GM23338 (cell line): Measurements from ENCODE around the gene GRM8. TPM values are rescaled to one million over a fixed set of nuclear protein-coding genes. Genes with fewer than 3 reads are reported as not detected.

ENCODE experiments used
- ATAC-seq: fragments of 200-7000 bp; cut with Tn5 transposase; 3 replicates; pipeline ENCODE4 v1.9.1; 2020
- DNase-seq: peaks from one replicate; pipeline ENCODE4 v3.0.0-alpha.2; 2015; ENCODE audit warnings: low spot score
- H2AFZ ChIP-seq: fragments of 200-600 bp; sonication (generic); 2 replicates; pipeline ENCODE4 v1.8.0; 2016; ENCODE audit warnings: antibody characterized with exemption, mild to moderate bottlenecking, moderate library complexity
- H3F3A ChIP-seq: fragments of 200-600 bp; sonication (generic); replicated peaks from 2 replicates; pipeline ENCODE4 v1.8.0; 2017; ENCODE audit warnings: antibody characterized with exemption, mixed run types, low read depth
- H3K27ac ChIP-seq: fragments of 200-600 bp; sonication (generic); 2 replicates; pipeline ENCODE4 v1.6.1; 2016; ENCODE audit warnings: low read depth
- H3K27me3 ChIP-seq: fragments of 200-600 bp; sonication (generic); 2 replicates; pipeline ENCODE4 v1.8.0; 2016; ENCODE audit warnings: mild to moderate bottlenecking, mixed run types, moderate library complexity; ENCODE audit not compliant: insufficient read depth
- H3K36me3 ChIP-seq: fragments of 200-600 bp; sonication (generic); 2 replicates; pipeline ENCODE4 v1.8.0; 2016; ENCODE audit warnings: mild to moderate bottlenecking; ENCODE audit not compliant: insufficient read depth
- H3K4me1 ChIP-seq: fragments of 200-600 bp; sonication (generic); 2 replicates; pipeline ENCODE4 v1.8.0; 2016; ENCODE audit warnings: mild to moderate bottlenecking, moderate library complexity; ENCODE audit not compliant: insufficient read depth
- H3K4me2 ChIP-seq: fragments of 200-600 bp; sonication (generic); 2 replicates; pipeline ENCODE4 v1.7.1; 2017; ENCODE audit warnings: mixed run types
- H3K4me3 ChIP-seq: fragments of 200-600 bp; sonication (generic); 2 replicates; pipeline ENCODE4 v1.6.1; 2016; ENCODE audit warnings: mixed run types
- H3K79me2 ChIP-seq: fragments of 200-600 bp; sonication (generic); replicated peaks from 2 replicates; pipeline ENCODE4 v1.8.0; 2017; ENCODE audit warnings: mild to moderate bottlenecking; ENCODE audit not compliant: insufficient read depth
- H3K9me2 ChIP-seq: fragments of 200-600 bp; sonication (generic); 2 replicates; pipeline ENCODE4 v1.8.0; 2017; ENCODE audit not compliant: insufficient read depth
- H4K20me1 ChIP-seq: fragments of 200-600 bp; sonication (generic); replicated peaks from 2 replicates; pipeline ENCODE4 v1.8.0; 2017; ENCODE audit warnings: mild to moderate bottlenecking; ENCODE audit not compliant: insufficient read depth
- H3K27ac Mint-ChIP-seq: 2 replicates; pipeline ENCODE4 v1.8.0; 2020; ENCODE audit warnings: inconsistent platforms, mild to moderate bottlenecking, moderate library complexity, mixed read lengths
- H3K27me3 Mint-ChIP-seq: 3 replicates; pipeline ENCODE4 v1.8.0; 2022; ENCODE audit warnings: low read depth, mild to moderate bottlenecking, moderate library complexity, mixed read lengths, inconsistent platforms; ENCODE audit not compliant: insufficient read depth, poor library complexity
- H3K36me3 Mint-ChIP-seq: 3 replicates; pipeline ENCODE4 v1.8.0; 2021; ENCODE audit warnings: low read depth, mild to moderate bottlenecking, inconsistent platforms, moderate library complexity, mixed read lengths
- H3K4me1 Mint-ChIP-seq: 3 replicates; pipeline ENCODE4 v1.8.0; 2020; ENCODE audit warnings: mild to moderate bottlenecking, inconsistent platforms, mixed read lengths
- H3K4me3 Mint-ChIP-seq: 3 replicates; pipeline ENCODE4 v1.8.0; 2021; ENCODE audit warnings: moderate library complexity, mild to moderate bottlenecking, inconsistent platforms, mixed read lengths
- H3K9me3 Mint-ChIP-seq: 3 replicates; pipeline ENCODE4 v1.8.0; 2020; ENCODE audit warnings: moderate library complexity, mild to moderate bottlenecking, inconsistent platforms, mixed read lengths
- CREB1 ChIP-seq: fragments of 250-450 bp; sonication (Bioruptor Pico); IDR thresholded peaks from 2 replicates; pipeline ENCODE4 v1.5.0; 2020; ENCODE audit warnings: low read depth, mild to moderate bottlenecking, moderate library complexity
- CTCF ChIP-seq, 2 experiments: fragments of 200-600 bp in 1 of 2; sonication (generic) in 1 of 2; conservative IDR thresholded peaks; 2 replicates each; pipeline versions ENCODE4 v1.5.1 to v1.6.1; 2016 to 2017; ENCODE audit warnings: antibody characterized with exemption in 2 of 2, low read depth in 2 of 2, mild to moderate bottlenecking in 2 of 2, moderate library complexity in 1 of 2
- ETS1 ChIP-seq: IDR thresholded peaks from 2 replicates; pipeline ENCODE4 v1.6.1; 2016; ENCODE audit warnings: antibody characterized with exemption
- EZH2 ChIP-seq: fragments of 200-600 bp; sonication (generic); IDR thresholded peaks from one replicate; pipeline ENCODE4 v1.8.0; 2017; ENCODE audit warnings: antibody characterized with exemption, mild to moderate bottlenecking, low read depth; ENCODE audit not compliant: unreplicated experiment
- EZH2phosphoT487 ChIP-seq: fragments of 200-600 bp; sonication (generic); IDR thresholded peaks from one replicate; pipeline ENCODE4 v1.8.1; 2018; ENCODE audit warnings: antibody characterized with exemption; ENCODE audit not compliant: unreplicated experiment
- JUNB ChIP-seq: IDR thresholded peaks from one replicate; pipeline ENCODE4 v1.6.1; 2016; ENCODE audit warnings: antibody characterized with exemption; ENCODE audit not compliant: unreplicated experiment
- NANOG ChIP-seq: IDR thresholded peaks from 2 replicates; pipeline ENCODE4 v1.6.1; 2016; ENCODE audit warnings: antibody characterized with exemption, borderline replicate concordance
- POLR2AphosphoS5 ChIP-seq: IDR thresholded peaks from 2 replicates; pipeline ENCODE4 v1.6.1; 2016; ENCODE audit warnings: antibody characterized with exemption, low read depth
- REST ChIP-seq: IDR thresholded peaks from one replicate; pipeline ENCODE4 v1.6.1; 2018; ENCODE audit warnings: antibody characterized with exemption; ENCODE audit not compliant: unreplicated experiment
- STAT1 ChIP-seq: IDR thresholded peaks from one replicate; pipeline ENCODE4 v1.6.1; 2016; ENCODE audit warnings: antibody characterized with exemption; ENCODE audit not compliant: unreplicated experiment
- ZNF114 ChIP-seq: fragments of 250-450 bp; sonication (Bioruptor Pico); IDR thresholded peaks from 2 replicates; pipeline ENCODE4 v1.5.0; 2020; ENCODE audit warnings: mild to moderate bottlenecking, moderate library complexity
- ZNF331 ChIP-seq: fragments of 250-450 bp; sonication (Bioruptor Pico); IDR thresholded peaks from 2 replicates; pipeline ENCODE4 v1.5.0; 2020; ENCODE audit warnings: low read depth, mild to moderate bottlenecking, moderate library complexity
- ZNF462 ChIP-seq: fragments of 250-450 bp; sonication (Bioruptor Pico); IDR thresholded peaks from 2 replicates; pipeline ENCODE4 v1.5.0; 2020; ENCODE audit warnings: mild to moderate bottlenecking, moderate library complexity
- polyA plus RNA-seq: library from polyadenylated mRNA; unstranded; fragments of >200 nt; fragmentation: Nextera tagmentation; extraction: Ambion mirVana; gene quantifications from 2 replicates; pipeline ENCODE4 v1.2.1, GENCODE V29; 2016
- total RNA-seq: library from RNA; depleted of rRNA; stranded (reverse); fragments of >200 nt; shearing (Covaris generic); gene quantifications from 2 replicates; pipeline ENCODE4 v1.2.3, GENCODE V29; 2014

GRM8 gene
- total and polyA plus RNA-seq, 2 experiments from 2014 or later = 1.9 to 6.6 TPM

- H3K79me2 ChIP-seq = no peaks in the 10 kb centered on the region
- Mint-ChIP-seq H3K36me3 (no peaks in the 10 kb centered on the region), H3K4me1 (no peaks in the 10 kb centered on the region), H3K4me3 (no peak overlapping the region), H3K27ac (no peak overlapping the region), H3K9me3 (no peaks in the 10 kb centered on the region), H3K27me3 (no peaks in the 10 kb centered on the region)
- DNase-seq = no peak
- H3K9me2 ChIP-seq = no peaks in the 10 kb centered on the region
- no peak for ATAC-seq
- no peaks in the 10 kb centered on the region for H3F3A ChIP-seq
- no peaks in the 10 kb centered on the region for H3K27me3 ChIP-seq
- no peak overlapping the region for H3K4me3 ChIP-seq
- TF ChIP-seq ZNF462 (CRISPR knock-in tag) (no peak), CREB1 (CRISPR knock-in tag) (no peak), JUNB (no peak), NANOG (no peak), ZNF114 (CRISPR knock-in tag) (no peak), REST (no peak), ZNF331 (no peak), ETS1 (no peak), POLR2AphosphoS5 (no peak), EZH2phosphoT487 (no peak), EZH2 (no peak), STAT1 (no peak), CTCF (conservative IDR thresholded peaks at IDR 0.05; ENCODE audit: low read depth in 2 of 2) (no peak)
- H3K4me2 ChIP-seq = no peak overlapping the region
- H3K36me3 ChIP-seq = no peaks in the 10 kb centered on the region
- H2AFZ ChIP-seq = no peak overlapping the region
- no peaks in the 10 kb centered on the region for H3K4me1 ChIP-seq
- no peak overlapping the region for H3K27ac ChIP-seq
- H4K20me1 ChIP-seq = no peaks in the 10 kb centered on the region
These were observed 413.1 kb downstream of the GRM8 start for GRCh38 chr7:126839624-126840023.
